ENCODE data around the gene AGAP1. TPM values are rescaled to one million over a fixed set of nuclear protein-coding genes. Genes with fewer than 3 reads are reported as not detected.

The AGAP1 gene
- total RNA-seq, 2 experiments from 2014 or later: not detected

DNA sequence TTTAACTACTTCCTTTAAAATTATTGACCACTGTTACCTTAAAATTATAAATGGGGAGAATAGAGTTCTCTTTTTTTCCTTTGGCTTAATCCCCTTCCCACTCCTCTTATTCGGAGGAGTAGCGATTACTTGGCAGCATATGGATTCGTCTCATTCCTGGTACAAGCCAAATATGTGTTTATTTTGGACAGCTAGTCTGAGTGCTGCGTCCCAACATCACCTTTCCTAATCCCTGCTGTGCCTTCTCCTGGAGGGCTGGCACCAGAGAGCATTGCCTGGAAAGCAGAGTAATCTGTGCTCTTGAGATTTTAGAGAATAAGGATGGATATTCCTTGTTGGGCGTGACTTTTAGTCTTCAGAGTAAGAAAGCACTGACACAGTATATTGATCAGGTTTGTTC is 185.6 kb downstream of the AGAP1 start:
- CTCF ChIA-PET (ENCODE audit: unreplicated experiment): no interaction called here
- DNase-seq (ENCODE audit: low spot score): no peak
- BruUV-seq (replicated peaks): no TSS peak

DNA sequence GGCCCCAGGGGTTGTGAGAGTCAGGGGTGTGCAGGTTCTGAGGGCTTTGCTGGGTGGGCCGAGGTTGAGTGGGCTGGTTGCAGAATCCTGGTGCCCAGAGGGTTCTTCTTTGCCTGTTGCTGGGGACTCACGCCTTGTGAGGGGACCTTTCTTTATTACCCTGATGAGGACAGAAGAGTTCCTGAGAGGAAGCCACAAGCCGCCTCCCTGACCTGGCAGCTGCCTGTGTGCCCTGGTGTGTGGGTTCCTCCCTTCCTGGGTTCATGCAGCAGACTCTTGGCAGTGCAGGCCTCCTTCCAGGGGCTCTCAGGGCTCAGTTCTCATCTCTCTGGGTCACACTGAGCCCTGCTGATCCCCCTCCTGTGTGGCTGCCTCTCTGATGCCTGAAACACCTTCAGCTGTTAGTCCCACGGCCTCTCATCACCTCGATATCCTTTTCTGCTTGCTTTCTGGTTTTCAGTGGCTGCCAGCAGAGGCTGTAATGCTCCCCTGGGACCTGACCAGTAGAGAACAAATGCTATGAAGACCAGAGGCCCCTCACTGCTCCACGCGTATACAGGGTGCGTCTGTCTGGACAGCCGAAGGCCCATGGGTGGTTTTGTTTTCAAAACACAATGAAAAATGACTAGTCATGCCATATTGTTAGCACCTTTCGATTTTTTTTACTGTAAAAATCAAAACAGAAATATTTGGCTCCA is 191.3 kb downstream of the AGAP1 start:
- Histone ChIP-seq H3K4me1 (ENCODE audit: insufficient read depth, low read length, poor library complexity, severe bottlenecking) (no peaks in the 10 kb centered on the region), H3K9me3 (ENCODE audit: low read length) (no peaks in the 10 kb centered on the region), H3K36me3 (ENCODE audit: insufficient read depth, low read length) (no peaks in the 10 kb centered on the region), H3K27ac (ENCODE audit: low read depth, low read length, poor library complexity, severe bottlenecking) (no peak overlapping the region), H2AFZ (ENCODE audit: low read length) (no peak overlapping the region), H3K79me2 (ENCODE audit: insufficient read depth, low read depth, low read length) (no peaks in the 10 kb centered on the region), H4K20me1 (ENCODE audit: insufficient read depth, low read length) (no peaks in the 10 kb centered on the region), H3K4me3 (ENCODE audit: low read depth, low read length, poor library complexity, severe bottlenecking) (no peak overlapping the region), H3K9me2 (ENCODE audit: insufficient read depth, low read length) (no peaks in the 10 kb centered on the region), H3K4me2 (ENCODE audit: low read length) (no peak overlapping the region)
- ChIA-PET CTCF (ENCODE audit: unreplicated experiment) (no interaction called here), POLR2A (no interaction called here)
- intact Hi-C loops (cut with micrococcal nuclease; ENCODE audit: unreplicated experiment): no loop called here
- no TSS peak for BruUV-seq (replicated peaks)
- no peak for DNase-seq (ENCODE audit: low spot score)
- TF ChIP-seq EZH2phosphoT487 (IDR thresholded peaks at IDR 0.05; ENCODE audit: borderline replicate concordance, low read depth, low read length): no peak
- no peak for TF ChIP-seq CTCF (conservative IDR thresholded peaks at IDR 0.05; ENCODE audit: low read length)

More for the DNA sequence above, 185.6 kb downstream of the AGAP1 start:
- H3K4me1 ChIP-seq (ENCODE audit: insufficient read depth, low read length, poor library complexity, severe bottlenecking): no peaks in the 10 kb centered on the region
- no peak overlapping the region for H3K4me3 ChIP-seq (ENCODE audit: low read depth, low read length, poor library complexity, severe bottlenecking)
- TF ChIP-seq EZH2phosphoT487 (IDR thresholded peaks at IDR 0.05; ENCODE audit: borderline replicate concordance, low read depth, low read length): no peak
- TF ChIP-seq CTCF (conservative IDR thresholded peaks at IDR 0.05; ENCODE audit: low read length): no peak
- no peaks in the 10 kb centered on the region for H4K20me1 ChIP-seq (ENCODE audit: insufficient read depth, low read length)
- no peak overlapping the region for H2AFZ ChIP-seq (ENCODE audit: low read length)
- no peaks in the 10 kb centered on the region for H3K36me3 ChIP-seq (ENCODE audit: insufficient read depth, low read length)
- H3K27ac ChIP-seq (ENCODE audit: low read depth, low read length, poor library complexity, severe bottlenecking): no peak overlapping the region
- intact Hi-C loops (cut with micrococcal nuclease; ENCODE audit: unreplicated experiment): no loop called here
- POLR2A ChIA-PET: no interaction called here
- H3K9me3 ChIP-seq (ENCODE audit: low read length): no peaks in the 10 kb centered on the region
- H3K9me2 ChIP-seq (ENCODE audit: insufficient read depth, low read length): no peaks in the 10 kb centered on the region
- no peak overlapping the region for H3K4me2 ChIP-seq (ENCODE audit: low read length)
- H3K79me2 ChIP-seq (ENCODE audit: insufficient read depth, low read depth, low read length): no peaks in the 10 kb centered on the region

Measured in OCI-LY7 (cell line).